ENCODE data around the gene JPT1.
A peak's percentile ranks its signal among the peaks of the same experiment; 100 is the strongest.

Gene JPT1

DNA sequence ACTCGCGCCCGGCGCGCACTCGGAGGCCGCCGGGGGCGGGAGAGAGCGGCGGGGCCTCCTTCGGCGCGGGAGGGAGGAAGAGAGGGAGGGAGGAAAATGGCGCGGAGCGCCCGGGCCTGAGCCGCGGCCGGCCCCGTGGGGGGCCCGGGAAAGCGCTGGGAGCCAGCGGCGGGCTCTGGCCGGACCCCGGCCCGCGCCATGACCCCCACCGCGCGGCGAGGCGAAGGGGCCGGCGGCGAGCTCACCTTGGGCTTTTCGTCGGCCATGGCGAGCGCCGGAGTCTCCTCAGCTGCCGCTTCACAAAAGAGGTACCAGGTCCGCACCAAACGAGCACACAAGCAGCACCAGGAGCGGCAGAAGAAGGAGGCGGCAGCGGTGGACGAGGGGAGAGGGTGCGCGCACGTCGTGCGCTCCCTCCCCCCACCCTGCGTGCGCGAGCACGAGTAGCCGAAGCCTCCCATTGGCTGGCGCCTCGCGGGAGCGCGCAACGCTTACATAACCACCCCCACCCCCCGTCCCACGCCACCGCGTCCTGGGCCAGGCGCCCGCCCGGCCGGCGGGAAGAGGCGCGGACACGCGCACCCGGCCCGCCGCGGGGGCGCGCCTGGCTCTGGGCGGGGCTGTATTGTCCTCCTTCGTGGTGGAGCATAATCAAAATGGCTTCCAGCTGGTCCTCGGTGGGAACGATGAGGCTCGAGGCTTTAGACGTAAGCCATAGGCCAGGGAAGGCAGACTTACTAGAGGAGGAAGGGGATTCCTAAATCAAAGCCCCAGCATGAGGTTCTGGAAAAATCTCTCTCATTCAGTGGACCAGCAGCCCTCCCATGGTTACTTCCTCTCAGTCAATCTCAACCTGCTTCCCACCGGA lies 28.5 kb upstream of the JPT1 start, which contains the start of gene SUMO2:
TSS of gene SUMO2 (minus strand) at position 391 of the 868 bp plus-strand sequence. CDS start at position 266, 125 bp downstream.
- H3K4me3 ChIP-seq (ENCODE audit: low read depth, low read length), result peak within 1 kb of the TSS; percentile 94
- TF ChIP-seq, protein P1, sequence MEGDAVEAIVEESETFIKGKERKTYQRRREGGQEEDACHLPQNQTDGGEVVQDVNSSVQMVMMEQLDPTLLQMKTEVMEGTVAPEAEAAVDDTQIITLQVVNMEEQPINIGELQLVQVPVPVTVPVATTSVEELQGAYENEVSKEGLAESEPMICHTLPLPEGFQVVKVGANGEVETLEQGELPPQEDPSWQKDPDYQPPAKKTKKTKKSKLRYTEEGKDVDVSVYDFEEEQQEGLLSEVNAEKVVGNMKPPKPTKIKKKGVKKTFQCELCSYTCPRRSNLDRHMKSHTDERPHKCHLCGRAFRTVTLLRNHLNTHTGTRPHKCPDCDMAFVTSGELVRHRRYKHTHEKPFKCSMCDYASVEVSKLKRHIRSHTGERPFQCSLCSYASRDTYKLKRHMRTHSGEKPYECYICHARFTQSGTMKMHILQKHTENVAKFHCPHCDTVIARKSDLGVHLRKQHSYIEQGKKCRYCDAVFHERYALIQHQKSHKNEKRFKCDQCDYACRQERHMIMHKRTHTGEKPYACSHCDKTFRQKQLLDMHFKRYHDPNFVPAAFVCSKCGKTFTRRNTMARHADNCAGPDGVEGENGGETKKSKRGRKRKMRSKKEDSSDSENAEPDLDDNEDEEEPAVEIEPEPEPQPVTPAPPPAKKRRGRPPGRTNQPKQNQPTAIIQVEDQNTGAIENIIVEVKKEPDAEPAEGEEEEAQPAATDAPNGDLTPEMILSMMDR (IDR thresholded peaks at IDR 0.05; ENCODE audit: control insufficient read depth, extremely low read depth, insufficient read depth), result 0 out of 2 replicates have a peak, but pooled peaks have one; percentile 5
- DNase-seq (ENCODE audit: low read depth), result peak; percentile 77

DNA sequence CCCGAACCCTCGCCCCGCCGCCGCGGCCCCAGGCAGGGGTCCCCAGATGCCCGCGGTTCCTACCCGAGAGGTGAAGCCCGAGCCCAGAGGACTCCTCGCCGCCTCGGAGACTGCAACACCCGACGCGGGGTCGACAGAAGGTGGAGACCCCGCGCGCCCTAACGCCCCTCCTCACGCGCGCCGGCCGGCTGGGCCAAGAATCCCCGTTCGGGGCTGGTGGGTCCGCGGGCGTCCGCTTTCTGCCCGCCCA lies 27.9 kb upstream of the JPT1 start:
- DNase-seq (ENCODE audit: low read depth), result no peak
- peak overlapping the region; percentile 94 for H3K4me3 ChIP-seq (ENCODE audit: low read depth, low read length)
- TF ChIP-seq, protein P1 (IDR thresholded peaks at IDR 0.05; ENCODE audit: control insufficient read depth, extremely low read depth, insufficient read depth), result no peak

DNA sequence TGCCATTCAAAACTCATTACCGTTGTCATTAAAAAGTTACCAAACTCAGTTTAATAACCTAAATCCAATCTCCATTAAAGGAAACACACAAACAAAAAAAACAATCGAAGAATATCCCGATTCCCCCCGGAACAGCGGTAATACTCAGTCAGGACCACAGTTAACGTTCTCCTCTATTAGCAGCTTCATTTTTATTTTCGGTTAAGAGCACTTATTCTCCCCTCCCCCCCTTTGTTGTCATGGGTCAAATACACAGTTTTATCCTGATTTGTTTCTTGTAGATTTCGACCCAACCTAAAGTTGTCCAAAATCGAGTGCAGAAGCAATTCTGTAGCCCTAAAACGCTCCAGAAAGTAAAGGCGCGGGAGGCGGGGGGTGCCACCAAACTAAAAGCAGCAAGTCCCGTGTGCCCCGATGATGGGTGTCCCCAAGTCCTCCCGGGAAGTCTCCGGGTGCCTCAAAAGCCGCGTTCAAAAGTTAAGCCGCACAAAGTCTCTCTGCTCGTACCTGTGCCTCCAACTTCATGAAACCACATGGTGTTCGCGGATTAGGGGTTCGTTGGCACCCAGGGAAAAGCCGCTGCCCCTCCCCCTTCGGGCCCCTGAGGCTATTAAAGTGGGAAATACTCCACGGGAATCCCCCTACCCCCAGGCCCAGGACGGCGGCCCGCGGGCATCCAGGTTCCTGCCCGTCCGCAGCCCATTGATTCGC lies 27.5 kb upstream of the JPT1 start:
- H3K4me3 ChIP-seq (ENCODE audit: low read depth, low read length), result peak overlapping the region; percentile 94
- no peak for DNase-seq (ENCODE audit: low read depth)
- TF ChIP-seq, protein P1 (IDR thresholded peaks at IDR 0.05; ENCODE audit: control insufficient read depth, extremely low read depth, insufficient read depth), result no peak

DNA sequence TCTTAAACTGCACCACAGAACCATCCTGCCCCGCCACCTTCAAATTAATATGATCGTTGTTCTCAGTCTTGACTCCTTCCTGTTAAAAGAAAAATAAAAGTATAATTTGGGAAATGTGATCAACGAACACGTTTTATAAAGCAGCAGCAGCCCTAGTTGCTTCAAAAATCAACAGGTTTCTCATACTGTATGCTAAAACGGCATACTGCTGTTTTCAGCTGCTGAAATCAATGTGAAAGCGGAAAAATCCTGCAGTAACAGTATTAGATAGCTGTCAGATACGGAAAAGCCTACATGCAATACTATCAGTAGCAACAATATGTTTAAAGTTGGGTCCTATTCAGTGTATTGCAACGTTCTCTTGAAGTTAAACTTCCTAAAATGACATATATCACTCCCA lies 26.8 kb upstream of the JPT1 start:
- peak overlapping the region; percentile 94 for H3K4me3 ChIP-seq (ENCODE audit: low read depth, low read length)
- TF ChIP-seq, protein P1 (IDR thresholded peaks at IDR 0.05; ENCODE audit: control insufficient read depth, extremely low read depth, insufficient read depth), result no peak
- DNase-seq (ENCODE audit: low read depth), result no peak

DNA sequence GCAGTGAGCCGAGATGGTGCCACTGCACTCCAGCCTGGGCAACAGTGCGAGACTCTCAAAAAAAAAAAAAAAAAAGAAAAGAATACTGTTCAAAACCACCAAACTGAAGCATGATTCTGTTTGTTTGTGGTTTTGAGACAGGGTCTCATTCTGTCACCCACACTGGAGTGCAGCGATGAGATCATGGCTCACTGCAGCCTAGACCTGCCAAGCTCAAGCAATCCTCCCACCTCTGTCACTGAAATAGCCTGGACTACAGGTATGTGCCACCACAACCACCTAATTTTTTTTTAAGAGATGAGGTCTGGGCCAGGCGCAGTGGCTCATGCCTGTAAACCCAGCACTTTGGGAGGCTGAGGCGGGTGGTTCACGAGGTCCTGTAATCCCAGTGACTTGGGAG lies 24.1 kb upstream of the JPT1 start:
- DNase-seq (ENCODE audit: low read depth), result no peak
- H3K4me3 ChIP-seq (ENCODE audit: low read depth, low read length), result no peak overlapping the region
- TF ChIP-seq, protein P1 (IDR thresholded peaks at IDR 0.05; ENCODE audit: control insufficient read depth, extremely low read depth, insufficient read depth), result no peak

DNA sequence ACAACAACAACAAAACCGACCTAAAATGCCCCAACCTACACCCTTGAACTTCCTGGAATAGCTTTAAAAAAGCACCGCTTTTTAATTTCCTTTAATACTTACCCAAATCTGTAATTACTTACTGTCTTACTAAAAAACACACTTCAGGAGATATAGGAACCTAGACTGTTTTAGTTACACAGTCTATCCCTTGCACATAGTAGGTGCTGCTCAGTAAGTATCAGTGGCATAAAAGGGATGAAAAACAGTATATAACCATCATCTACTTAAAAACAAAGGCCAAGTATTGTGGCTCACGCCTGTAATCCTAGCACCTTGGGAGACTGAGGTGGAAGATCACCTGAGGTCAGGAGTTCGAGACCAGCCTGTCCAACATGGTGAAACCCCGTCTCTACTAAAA lies 22.3 kb upstream of the JPT1 start:
- DNase-seq (ENCODE audit: low read depth), result no peak
- TF ChIP-seq, protein P1 (IDR thresholded peaks at IDR 0.05; ENCODE audit: control insufficient read depth, extremely low read depth, insufficient read depth), result no peak
- no peak overlapping the region for H3K4me3 ChIP-seq (ENCODE audit: low read depth, low read length)
